Measurements from ENCODE around the gene GPR176. TPM values are rescaled to one million over a fixed set of nuclear protein-coding genes. Genes with fewer than 3 reads are reported as not detected.

The GPR176 gene
- polyA plus RNA-seq, 3 donors = 0.08 to 0.18 TPM; not detected in 1

GRCh38 chr15:39914977-39915376, 5.1 kb downstream of the GPR176 start:
- Histone ChIP-seq H3K9me3 (replicated peaks in 1 of 2; ENCODE audit: control insufficient read depth in 1 of 2, insufficient read depth in 1 of 2, low read length in 2 of 2) (no peaks in the 10 kb centered on the region), H3K27me3 (ENCODE audit: control insufficient read depth in 2 of 2, insufficient read depth in 2 of 2, low read length in 2 of 2) (peaks cover 25 to 38% of the 10 kb centered on the region in 2 donors), H3K9ac (ENCODE audit: insufficient read depth, low read length, poor library complexity, severe bottlenecking) (no peak overlapping the region), H3K4me3 (replicated peaks in 1 of 3; ENCODE audit: low read depth in 2 of 3, low read length in 3 of 3) (no peak overlapping the region), H3K79me2 (ENCODE audit: insufficient read depth, low read length) (no peaks in the 10 kb centered on the region), H2AFZ (ENCODE audit: insufficient read depth, low read depth, low read length, poor library complexity, severe bottlenecking) (no peak overlapping the region), H3K4me1 (ENCODE audit: control insufficient read depth in 1 of 2, insufficient read depth in 2 of 2, low read length in 2 of 2) (peaks cover 7% of the 10 kb centered on the region in 2 donors), H3K36me3 (replicated peaks in 1 of 2; ENCODE audit: control insufficient read depth in 1 of 2, insufficient read depth in 2 of 2, low read length in 2 of 2) (no peaks in the 10 kb centered on the region), H4K20me1 (ENCODE audit: insufficient read depth, low read length) (no peaks in the 10 kb centered on the region), H3K4me2 (replicated peaks; ENCODE audit: extremely low read depth, low read length, poor library complexity, severe bottlenecking) (no peak overlapping the region), H3K27ac (ENCODE audit: low read depth in 1 of 2, low read length in 2 of 2) (no peak overlapping the region)
- H3K36me3 Mint-ChIP-seq = peaks cover 0 to 4% of the 10 kb centered on the region in 2 donors
- H3K27me3 Mint-ChIP-seq (ENCODE audit: low read depth in 3 of 3) = peaks cover 32 to 46% (median 34%) of the 10 kb centered on the region in 3 donors
- no peak overlapping the region for H3K27ac Mint-ChIP-seq
- no peak overlapping the region for H3K4me3 Mint-ChIP-seq
- intact Hi-C loops (cut with micrococcal nuclease) = no loop called here
- no peak for TF ChIP-seq CTCF (IDR thresholded peaks at IDR 0.05)
- WGBS (ENCODE audit: insufficient coverage) = 100% methylated on average over 1 of the region's 2 CpGs
- H3K9me3 Mint-ChIP-seq = peaks cover 3 to 21% (median 7%) of the 10 kb centered on the region in 7 donors
- no peak for DNase-seq
- H3K4me1 Mint-ChIP-seq = peaks cover 6% of the 10 kb centered on the region

GRCh38 chr15:39909007-39909406, 11.1 kb downstream of the GPR176 start:
- H3K36me3 Mint-ChIP-seq = no peaks in the 10 kb centered on the region
- H3K27me3 Mint-ChIP-seq (ENCODE audit: low read depth in 3 of 3) = peaks cover 5 to 11% (median 6%) of the 10 kb centered on the region in 3 donors
- H2AFZ ChIP-seq (ENCODE audit: insufficient read depth, low read depth, low read length, poor library complexity, severe bottlenecking) = no peak overlapping the region
- H3K27me3 ChIP-seq (ENCODE audit: control insufficient read depth in 2 of 2, insufficient read depth in 2 of 2, low read length in 2 of 2) = no peaks in the 10 kb centered on the region
- no peak for DNase-seq
- H3K36me3 ChIP-seq (replicated peaks in 1 of 2; ENCODE audit: control insufficient read depth in 1 of 2, insufficient read depth in 2 of 2, low read length in 2 of 2) = no peaks in the 10 kb centered on the region
- no peak overlapping the region for H3K27ac ChIP-seq (ENCODE audit: low read depth in 1 of 2, low read length in 2 of 2)
- H3K9me3 ChIP-seq (replicated peaks in 1 of 2; ENCODE audit: control insufficient read depth in 1 of 2, insufficient read depth in 1 of 2, low read length in 2 of 2) = no peaks in the 10 kb centered on the region
- H3K4me1 Mint-ChIP-seq = no peaks in the 10 kb centered on the region
- intact Hi-C loops (cut with micrococcal nuclease) = no loop called here
- H3K4me3 ChIP-seq (replicated peaks in 1 of 3; ENCODE audit: low read depth in 2 of 3, low read length in 3 of 3) = no peak overlapping the region
- no peaks in the 10 kb centered on the region for H3K4me1 ChIP-seq (ENCODE audit: control insufficient read depth in 1 of 2, insufficient read depth in 2 of 2, low read length in 2 of 2)
- no peak overlapping the region for H3K4me3 Mint-ChIP-seq
- no peaks in the 10 kb centered on the region for H3K9me3 Mint-ChIP-seq
- H3K9ac ChIP-seq (ENCODE audit: insufficient read depth, low read length, poor library complexity, severe bottlenecking) = no peak overlapping the region
- H3K27ac Mint-ChIP-seq = no peak overlapping the region
- no peaks in the 10 kb centered on the region for H3K79me2 ChIP-seq (ENCODE audit: insufficient read depth, low read length)
- no peak overlapping the region for H3K4me2 ChIP-seq (replicated peaks; ENCODE audit: extremely low read depth, low read length, poor library complexity, severe bottlenecking)
- WGBS (ENCODE audit: insufficient coverage) = 89% methylated on average over 2 of the region's 5 CpGs
- no peak for TF ChIP-seq CTCF (IDR thresholded peaks at IDR 0.05)
- H4K20me1 ChIP-seq (ENCODE audit: insufficient read depth, low read length) = no peaks in the 10 kb centered on the region
